Neural progenitor cell (in vitro differentiated cells): ENCODE data around the gene TOGARAM1. TPM values are rescaled to one million over a fixed set of nuclear protein-coding genes. Genes with fewer than 3 reads are reported as not detected.

ENCODE experiments used
- DNase-seq: peaks from one replicate; pipeline ENCODE4 v3.0.0-alpha.2; 2016; ENCODE audit warnings: low spot score
- H2AFZ ChIP-seq: fragments of 200-600 bp; sonication (generic); replicated peaks from 2 replicates; pipeline ENCODE4 v1.6.1; 2016; ENCODE audit warnings: antibody characterized with exemption
- H3F3A ChIP-seq: fragments of 200-600 bp; sonication (generic); 2 replicates; pipeline ENCODE4 v1.6.1; 2016; ENCODE audit warnings: antibody characterized with exemption, low read depth
- H3K27ac ChIP-seq: fragments of 200-600 bp; sonication (generic); 2 replicates; pipeline ENCODE4 v1.5.1; 2016; ENCODE audit warnings: mild to moderate bottlenecking
- H3K27me3 ChIP-seq: fragments of 200-600 bp; sonication (generic); 2 replicates; pipeline ENCODE4 v1.6.1; 2016; ENCODE audit warnings: mild to moderate bottlenecking, moderate library complexity
- H3K36me3 ChIP-seq: fragments of 200-600 bp; sonication (generic); 2 replicates; pipeline ENCODE4 v1.5.1; 2016
- H3K4me1 ChIP-seq: fragments of 200-600 bp; sonication (generic); 2 replicates; pipeline ENCODE4 v1.6.1; 2016; ENCODE audit warnings: mixed run types
- H3K4me2 ChIP-seq: fragments of 200-600 bp; sonication (generic); 2 replicates; pipeline ENCODE4 v1.6.1; 2016
- H3K4me3 ChIP-seq: fragments of 200-600 bp; sonication (generic); 2 replicates; pipeline ENCODE4 v1.5.1; 2016
- H3K79me2 ChIP-seq: fragments of 200-600 bp; sonication (generic); 2 replicates; pipeline ENCODE4 v1.6.1; 2016; ENCODE audit warnings: low read depth
- H3K9ac ChIP-seq: fragments of 200-600 bp; sonication (generic); 2 replicates; pipeline ENCODE4 v1.6.1; 2016
- H3K9me3 ChIP-seq: fragments of 200-600 bp; sonication (generic); 2 replicates; pipeline ENCODE4 v1.5.1; 2016; ENCODE audit warnings: low read depth
- H4K20me1 ChIP-seq: fragments of 200-600 bp; sonication (generic); 2 replicates; pipeline ENCODE4 v1.6.1; 2016; ENCODE audit warnings: low read depth
- H3K27ac Mint-ChIP-seq: 3 replicates; pipeline ENCODE4 v1.8.0; 2021; ENCODE audit warnings: mixed read lengths
- H3K27me3 Mint-ChIP-seq: 2 replicates; pipeline ENCODE4 v1.8.0; 2022; ENCODE audit warnings: low read depth, mild to moderate bottlenecking, inconsistent platforms, moderate library complexity, mixed read lengths; ENCODE audit not compliant: insufficient read depth
- H3K36me3 Mint-ChIP-seq: 3 replicates; pipeline ENCODE4 v1.8.0; 2021; ENCODE audit warnings: mixed read lengths
- H3K4me1 Mint-ChIP-seq: 3 replicates; pipeline ENCODE4 v1.8.0; 2021; ENCODE audit warnings: mixed read lengths
- H3K4me3 Mint-ChIP-seq: 3 replicates; pipeline ENCODE4 v1.8.0; 2021; ENCODE audit warnings: mild to moderate bottlenecking, moderate library complexity, mixed read lengths
- H3K9me3 Mint-ChIP-seq: 3 replicates; pipeline ENCODE4 v1.8.0; 2020; ENCODE audit warnings: mixed read lengths
- CTCF ChIP-seq: fragments of 200-600 bp; sonication (generic); IDR thresholded peaks from 2 replicates; pipeline ENCODE4 v1.5.1; 2017; ENCODE audit warnings: antibody characterized with exemption, mild to moderate bottlenecking
- EZH2 ChIP-seq: fragments of 200-600 bp; sonication (generic); IDR thresholded peaks from 2 replicates; pipeline ENCODE4 v1.6.1; 2017; ENCODE audit warnings: antibody characterized with exemption, mild to moderate bottlenecking, moderate library complexity
- EZH2phosphoT487 ChIP-seq: fragments of 200-600 bp; sonication (generic); IDR thresholded peaks from 2 replicates; pipeline ENCODE4 v1.6.1; 2017; ENCODE audit warnings: antibody characterized with exemption
- total RNA-seq: library from RNA; depleted of rRNA; stranded (reverse); fragments of >200 nt; gene quantifications from 2 replicates; pipeline ENCODE4 v1.2.3, GENCODE V29; 2015; ENCODE audit warnings: low replicate concordance

Gene TOGARAM1
- total RNA-seq, 1 donor from 2014 or later = 23.1 TPM

- Histone ChIP-seq H3K79me2 (peaks cover 6% of the 10 kb centered on the region), H4K20me1 (no peaks in the 10 kb centered on the region), H2AFZ (no peak overlapping the region), H3K36me3 (peaks cover 4% of the 10 kb centered on the region), H3K9ac (no peak overlapping the region), H3K9me3 (no peaks in the 10 kb centered on the region), H3K4me3 (no peak overlapping the region), H3K27ac (no peak overlapping the region), H3F3A (no peaks in the 10 kb centered on the region), H3K27me3 (no peaks in the 10 kb centered on the region), H3K4me2 (no peak overlapping the region), H3K4me1 (no peaks in the 10 kb centered on the region)
- Mint-ChIP-seq H3K9me3 (peaks cover 14% of the 10 kb centered on the region), H3K36me3 (peaks cover 54% of the 10 kb centered on the region), H3K27ac (no peak overlapping the region), H3K27me3 (no peaks in the 10 kb centered on the region), H3K4me1 (no peaks in the 10 kb centered on the region), H3K4me3 (no peak overlapping the region)
- DNase-seq = no peak
- TF ChIP-seq CTCF (no peak), EZH2 (no peak), EZH2phosphoT487 (no peak)
Measured at GRCh38 chr14:44942436-44942835, 19.6 kb upstream of the TOGARAM1 start.

GRCh38 chr14:44944107-44944506 is 17.9 kb upstream of the TOGARAM1 start:
- no peak for TF ChIP-seq EZH2phosphoT487
- TF ChIP-seq CTCF = no peak
- TF ChIP-seq EZH2 = no peak
- Histone ChIP-seq H3K27ac (no peak overlapping the region), H4K20me1 (no peaks in the 10 kb centered on the region), H3K9me3 (peaks cover 3% of the 10 kb centered on the region), H3K79me2 (peaks cover 22% of the 10 kb centered on the region), H3K4me3 (no peak overlapping the region), H3K27me3 (no peaks in the 10 kb centered on the region), H3K4me1 (no peaks in the 10 kb centered on the region), H3K4me2 (no peak overlapping the region), H3F3A (no peaks in the 10 kb centered on the region), H2AFZ (no peak overlapping the region), H3K9ac (no peak overlapping the region), H3K36me3 (peaks cover 4% of the 10 kb centered on the region)
- no peak for DNase-seq
- Mint-ChIP-seq H3K27ac (no peak overlapping the region), H3K4me3 (no peak overlapping the region), H3K27me3 (no peaks in the 10 kb centered on the region), H3K9me3 (peaks cover 10% of the 10 kb centered on the region), H3K4me1 (no peaks in the 10 kb centered on the region), H3K36me3 (peaks cover 50% of the 10 kb centered on the region)

- TF ChIP-seq EZH2phosphoT487 (no peak), CTCF (no peak), EZH2 (no peak)
- Mint-ChIP-seq H3K9me3 (peaks cover 7% of the 10 kb centered on the region), H3K27ac (no peak overlapping the region), H3K4me3 (no peak overlapping the region), H3K27me3 (no peaks in the 10 kb centered on the region), H3K36me3 (peaks cover 41% of the 10 kb centered on the region), H3K4me1 (no peaks in the 10 kb centered on the region)
- Histone ChIP-seq H3K4me3 (no peak overlapping the region), H3K4me1 (no peaks in the 10 kb centered on the region), H3K9me3 (peaks cover 3% of the 10 kb centered on the region), H3K27me3 (no peaks in the 10 kb centered on the region), H3K36me3 (peaks cover 4% of the 10 kb centered on the region), H3K4me2 (no peak overlapping the region), H3K79me2 (peaks cover 32% of the 10 kb centered on the region), H3K27ac (no peak overlapping the region), H3K9ac (no peak overlapping the region), H3F3A (no peaks in the 10 kb centered on the region), H4K20me1 (peaks cover 4% of the 10 kb centered on the region), H2AFZ (no peak overlapping the region)
- no peak for DNase-seq
Measured at GRCh38 chr14:44945264-44945663, 16.7 kb upstream of the TOGARAM1 start.
